CD14-positive monocyte (primary cell): ENCODE results near the gene ZNF143. TPM values are rescaled to one million over a fixed set of nuclear protein-coding genes. Genes with fewer than 3 reads are reported as not detected.
"Not testable (repeated sequence)": the region's sequence is repeated elsewhere in the genome, so short reads cannot be mapped to it uniquely, and the experiment has no call there.

ENCODE experiments used
- DNase-seq, 3 donors: peaks; one replicate each; pipeline ENCODE4 v3.0.0-alpha.2; 2011 to 2022
- H2AFZ ChIP-seq: 2 replicates; pipeline ENCODE4 v1.6.0; 2012; ENCODE audit warnings: mild to moderate bottlenecking, low read depth, low read length, inconsistent platforms; ENCODE audit not compliant: insufficient read depth, poor library complexity, severe bottlenecking
- H3K27ac ChIP-seq, 2 donors: 1 replicate in 1 of 2; 2 replicates in 1 of 2; pipeline ENCODE4 v1.5.1; 2012 to 2013; ENCODE audit warnings: low read length in 2 of 2, control low read depth in 1 of 2, inconsistent platforms in 1 of 2, low read depth in 1 of 2, mild to moderate bottlenecking in 1 of 2
- H3K27me3 ChIP-seq, 2 donors: one replicate each; pipeline versions ENCODE4 v1.6.0 to v1.6.1; 2011 to 2013; ENCODE audit warnings: low read length in 2 of 2; ENCODE audit not compliant: control insufficient read depth in 2 of 2, insufficient read depth in 2 of 2
- H3K36me3 ChIP-seq, 2 donors: replicated peaks in 1 of 2; 1 replicate in 1 of 2; 2 replicates in 1 of 2; pipeline versions ENCODE4 v1.5.1 to v1.6.1; 2012 to 2013; ENCODE audit warnings: low read length in 2 of 2, control low read depth in 1 of 2, inconsistent platforms in 1 of 2, mild to moderate bottlenecking in 1 of 2; ENCODE audit not compliant: insufficient read depth in 2 of 2, control insufficient read depth in 1 of 2
- H3K4me1 ChIP-seq, 2 donors: 1 replicate in 1 of 2; 2 replicates in 1 of 2; pipeline versions ENCODE4 v1.5.1 to v1.6.1; 2012 to 2013; ENCODE audit warnings: low read length in 2 of 2, control low read depth in 1 of 2, inconsistent platforms in 1 of 2, mild to moderate bottlenecking in 1 of 2, moderate library complexity in 1 of 2; ENCODE audit not compliant: insufficient read depth in 2 of 2, control insufficient read depth in 1 of 2
- H3K4me2 ChIP-seq: replicated peaks from 2 replicates; pipeline ENCODE3; 2012; ENCODE audit warnings: low read length, moderate library complexity, mild to moderate bottlenecking; ENCODE audit not compliant: poor library complexity, severe bottlenecking; ENCODE audit errors: extremely low read depth
- H3K4me3 ChIP-seq, 3 experiments: fragments of 200-600 bp in 1 of 3; sonication (generic) in 1 of 3; replicated peaks in 1 of 3; 1 replicate in 2 of 3; 2 replicates in 1 of 3; pipeline ENCODE4 v1.5.1; 2011 to 2013; ENCODE audit warnings: low read length in 3 of 3, mild to moderate bottlenecking in 3 of 3, control low read depth in 2 of 3, low read depth in 2 of 3, inconsistent platforms in 1 of 3, moderate library complexity in 1 of 3
- H3K79me2 ChIP-seq: 2 replicates; pipeline ENCODE4 v1.6.0; 2012; ENCODE audit warnings: mild to moderate bottlenecking, control low read depth, inconsistent platforms, low read length, moderate library complexity; ENCODE audit not compliant: insufficient read depth
- H3K9ac ChIP-seq: 2 replicates; pipeline ENCODE4 v1.6.0; 2017; ENCODE audit warnings: low read length, mild to moderate bottlenecking; ENCODE audit not compliant: insufficient read depth, poor library complexity, severe bottlenecking
- H3K9me3 ChIP-seq, 2 donors: replicated peaks in 1 of 2; 1 replicate in 1 of 2; 2 replicates in 1 of 2; pipeline versions ENCODE4 v1.5.1 to v1.6.1; 2012 to 2013; ENCODE audit warnings: low read length in 2 of 2, control low read depth in 1 of 2; ENCODE audit not compliant: control insufficient read depth in 1 of 2, insufficient read depth in 1 of 2
- H4K20me1 ChIP-seq: 2 replicates; pipeline ENCODE4 v1.6.0; 2012; ENCODE audit warnings: mild to moderate bottlenecking, low read length, control low read depth, moderate library complexity; ENCODE audit not compliant: insufficient read depth
- H3K27ac Mint-ChIP-seq, 7 donors: one replicate each; pipeline ENCODE4 v1.8.0; 2020; ENCODE audit warnings: mild to moderate bottlenecking in 7 of 7, mixed read lengths in 7 of 7, moderate library complexity in 6 of 7, inconsistent platforms in 2 of 7
- H3K27me3 Mint-ChIP-seq, 3 donors: one replicate each; pipeline ENCODE4 v1.8.0; 2021 to 2022; ENCODE audit warnings: low read depth in 3 of 3, mild to moderate bottlenecking in 3 of 3, mixed read lengths in 3 of 3, moderate library complexity in 3 of 3, inconsistent platforms in 1 of 3
- H3K36me3 Mint-ChIP-seq, 2 donors: one replicate each; pipeline ENCODE4 v1.8.0; 2020; ENCODE audit warnings: mixed read lengths in 2 of 2, inconsistent platforms in 1 of 2, mild to moderate bottlenecking in 1 of 2
- H3K4me1 Mint-ChIP-seq: one replicate; pipeline ENCODE4 v1.8.0; 2020; ENCODE audit warnings: mild to moderate bottlenecking, mixed read lengths
- H3K4me3 Mint-ChIP-seq, 2 donors: one replicate each; pipeline ENCODE4 v1.8.0; 2020; ENCODE audit warnings: mild to moderate bottlenecking in 2 of 2, mixed read lengths in 2 of 2, moderate library complexity in 1 of 2
- H3K9me3 Mint-ChIP-seq, 7 donors: one replicate each; pipeline ENCODE4 v1.8.0; 2020 to 2022; ENCODE audit warnings: mixed read lengths in 7 of 7, mild to moderate bottlenecking in 6 of 7, moderate library complexity in 6 of 7, inconsistent platforms in 2 of 7
- WGBS: methylation state at CpG from one replicate; pipeline ENCODE4 v1.1.5; 2013; ENCODE audit warnings: missing lambda C conversion rate; ENCODE audit not compliant: insufficient coverage; 5-methylcytosine and 5-hydroxymethylcytosine counted together
- intact Hi-C, 2 donors: fragments of 100-400 bp; cut with micrococcal nuclease; formaldehyde crosslinking; loops; one replicate each; pipeline versions ENCODE4 v1.15.0 to v1.15.1; 2023
- polyA plus RNA-seq, 3 donors: library from polyadenylated mRNA; depleted of rRNA in 1 of 3; unstranded in 2 of 3; stranded (reverse) in 1 of 3; fragments of 300-500 nt in 2 of 3; fragments of >200 nt in 1 of 3; fragmentation: Illumina TruSeq in 2 of 3; gene quantifications; 1 replicate in 2 of 3; 2 replicates in 1 of 3; pipeline ENCODE4 v1.2.3, GENCODE V29; 2012 to 2021
- TF ChIP-seq, protein P1 (sequence below): fragments of 200-600 bp; IDR thresholded peaks from one replicate; pipeline ENCODE4 v1.8.0; 2022; ENCODE audit warnings: antibody characterized with exemption, mild to moderate bottlenecking

ZNF143 gene
- polyA plus RNA-seq, 3 donors = 26.8 to 30.5 (median 30.1) TPM

DNA sequence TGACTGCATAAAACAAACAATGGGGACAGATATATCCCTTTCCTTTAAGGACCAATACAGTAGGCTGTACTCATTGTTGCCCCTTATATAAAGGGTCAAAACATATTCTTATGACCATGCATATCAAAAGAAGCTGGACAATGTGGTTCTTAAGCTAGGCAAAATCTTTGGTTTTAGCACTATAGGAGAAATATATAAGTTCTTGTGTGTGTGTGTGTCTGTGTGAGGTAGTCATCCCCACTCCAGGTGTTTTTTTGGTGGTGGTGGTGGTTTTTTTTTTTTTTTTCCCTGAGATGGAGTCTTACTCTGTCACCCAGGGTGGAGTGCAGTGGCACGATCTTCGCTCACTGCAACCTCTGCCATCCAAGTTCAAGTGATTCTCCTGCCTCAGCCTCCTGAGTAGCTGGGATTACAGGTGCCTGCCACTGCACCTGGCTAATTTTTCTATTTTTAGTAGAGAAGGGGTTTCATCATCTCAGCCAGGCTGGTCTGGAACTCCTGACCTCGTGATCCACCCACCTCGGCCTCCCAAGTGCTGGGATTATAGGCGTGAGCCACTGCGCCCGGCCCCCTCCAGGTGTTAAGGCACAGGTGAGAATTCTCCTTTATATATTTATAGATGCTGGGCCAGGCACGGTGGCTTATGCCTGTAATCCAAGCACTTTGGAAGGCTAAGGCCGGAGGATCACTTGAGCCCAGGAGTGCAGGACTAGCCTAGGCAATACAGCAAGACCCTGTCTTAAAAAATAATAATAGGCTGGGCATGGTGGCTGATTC, 12.0 kb upstream of the ZNF143 start:
- H3K9me3 Mint-ChIP-seq = peaks cover 9 to 36% (median 24%) of the 10 kb centered on the region in 7 donors
- no peaks in the 10 kb centered on the region for H3K4me1 ChIP-seq
- no peak overlapping the region for H3K27ac ChIP-seq
- TF ChIP-seq, protein P1, sequence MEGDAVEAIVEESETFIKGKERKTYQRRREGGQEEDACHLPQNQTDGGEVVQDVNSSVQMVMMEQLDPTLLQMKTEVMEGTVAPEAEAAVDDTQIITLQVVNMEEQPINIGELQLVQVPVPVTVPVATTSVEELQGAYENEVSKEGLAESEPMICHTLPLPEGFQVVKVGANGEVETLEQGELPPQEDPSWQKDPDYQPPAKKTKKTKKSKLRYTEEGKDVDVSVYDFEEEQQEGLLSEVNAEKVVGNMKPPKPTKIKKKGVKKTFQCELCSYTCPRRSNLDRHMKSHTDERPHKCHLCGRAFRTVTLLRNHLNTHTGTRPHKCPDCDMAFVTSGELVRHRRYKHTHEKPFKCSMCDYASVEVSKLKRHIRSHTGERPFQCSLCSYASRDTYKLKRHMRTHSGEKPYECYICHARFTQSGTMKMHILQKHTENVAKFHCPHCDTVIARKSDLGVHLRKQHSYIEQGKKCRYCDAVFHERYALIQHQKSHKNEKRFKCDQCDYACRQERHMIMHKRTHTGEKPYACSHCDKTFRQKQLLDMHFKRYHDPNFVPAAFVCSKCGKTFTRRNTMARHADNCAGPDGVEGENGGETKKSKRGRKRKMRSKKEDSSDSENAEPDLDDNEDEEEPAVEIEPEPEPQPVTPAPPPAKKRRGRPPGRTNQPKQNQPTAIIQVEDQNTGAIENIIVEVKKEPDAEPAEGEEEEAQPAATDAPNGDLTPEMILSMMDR = no peak
- H3K4me3 Mint-ChIP-seq = no peak overlapping the region
- H3K4me2 ChIP-seq = no peak overlapping the region
- no peaks in the 10 kb centered on the region for H3K27me3 Mint-ChIP-seq
- H3K27me3 ChIP-seq = no peaks in the 10 kb centered on the region
- 100% methylated on average over 1 of the region's 9 CpGs for WGBS
- peaks cover 12 to 24% of the 10 kb centered on the region in 2 donors for H3K9me3 ChIP-seq
- H3K9ac ChIP-seq = no peak overlapping the region
- H3K36me3 ChIP-seq = peaks cover 14 to 29% of the 10 kb centered on the region in 2 donors
- H3K27ac Mint-ChIP-seq = no peak overlapping the region
- H3K79me2 ChIP-seq = no peaks in the 10 kb centered on the region
- peaks cover 20 to 52% of the 10 kb centered on the region in 2 donors for H3K36me3 Mint-ChIP-seq
- no peak for DNase-seq
- no peak overlapping the region for H2AFZ ChIP-seq
- no peaks in the 10 kb centered on the region for H3K4me1 Mint-ChIP-seq
- no peaks in the 10 kb centered on the region for H4K20me1 ChIP-seq
- no peak overlapping the region for H3K4me3 ChIP-seq
- intact Hi-C loops = no loop called here

GRCh38 chr11:9452023-9452422, 8.8 kb upstream of the ZNF143 start:
- H2AFZ ChIP-seq, H3K4me2 ChIP-seq, H4K20me1 ChIP-seq, H3K27ac Mint-ChIP-seq, H3K9ac ChIP-seq, intact Hi-C loops, H3K4me1 ChIP-seq, H3K4me3 Mint-ChIP-seq, H3K4me3 ChIP-seq, DNase-seq, H3K36me3 ChIP-seq, H3K79me2 ChIP-seq, H3K27me3 Mint-ChIP-seq, H3K4me1 Mint-ChIP-seq, H3K27ac ChIP-seq, H3K27me3 ChIP-seq: not testable (repeated sequence)
- H3K36me3 Mint-ChIP-seq = peaks cover 3 to 26% of the 10 kb centered on the region in 2 donors
- 95% methylated on average over 4 of the region's 7 CpGs for WGBS
- peaks cover 12 to 24% of the 10 kb centered on the region in 2 donors for H3K9me3 ChIP-seq
- peaks cover 9 to 41% (median 25%) of the 10 kb centered on the region in 7 donors for H3K9me3 Mint-ChIP-seq
